SW 1271 (cell line): ENCODE results near the gene ZMAT2.
"Not testable (repeated sequence)": the region's sequence is repeated elsewhere in the genome, so short reads cannot be mapped to it uniquely, and the experiment has no call there.

ENCODE experiments used
- DNase-seq, 2 experiments: peaks; one replicate each; lab custom pipeline; 2025; lab: John Stamatoyannopoulos, UW

Gene ZMAT2

DNA sequence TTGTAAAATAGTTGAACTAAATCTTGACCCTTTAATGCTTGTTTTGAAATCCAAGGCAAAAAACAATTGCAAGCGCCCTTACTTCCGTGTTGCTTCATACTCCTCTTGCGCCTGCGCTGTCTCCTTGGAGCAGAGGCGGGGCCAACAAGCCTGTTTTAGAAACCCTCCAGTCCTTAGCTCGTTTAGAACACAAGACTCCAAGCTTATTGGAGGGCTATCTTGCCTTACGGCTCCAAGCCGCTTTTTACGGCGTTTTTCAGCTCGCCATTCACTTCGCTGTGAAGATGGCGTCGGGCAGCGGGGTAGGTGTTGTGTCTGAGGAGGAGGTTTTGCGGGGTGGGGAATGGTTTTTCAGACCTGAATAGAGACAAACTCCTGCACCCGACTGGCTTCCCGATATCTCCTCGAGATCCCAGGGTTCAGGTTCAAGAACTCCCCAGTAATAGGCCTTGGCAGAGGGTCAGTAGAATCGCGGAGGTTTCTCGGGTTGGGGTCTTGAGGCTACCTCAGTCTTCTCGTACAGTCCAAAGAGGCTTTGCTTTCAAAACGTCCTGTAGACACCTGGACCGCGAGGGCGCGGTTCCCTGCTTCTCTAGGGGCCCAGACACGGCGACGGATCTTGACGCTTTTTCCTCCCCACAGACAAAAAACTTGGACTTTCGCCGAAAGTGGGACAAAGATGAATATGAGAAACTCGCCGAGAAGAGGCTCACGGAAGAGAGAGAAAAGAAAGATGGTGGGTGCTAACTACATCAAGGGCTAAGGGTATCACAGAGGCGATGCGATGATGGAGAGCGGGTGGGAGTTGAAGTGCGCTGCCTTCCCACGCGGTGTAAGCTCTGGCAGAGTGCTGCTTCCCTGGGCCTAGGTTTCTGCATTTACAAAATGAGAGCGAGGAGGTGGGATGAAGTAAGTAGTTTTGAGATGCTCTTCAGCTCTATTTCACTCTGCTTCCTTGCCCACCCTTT, at the start of gene ZMAT2:
Gene ZMAT2, plus strand, starts transcription at position 271 of the 968 bp plus-strand sequence. Its CDS starts 14 bp downstream, at position 285.
- peak; percentile 99 for DNase-seq

DNA sequence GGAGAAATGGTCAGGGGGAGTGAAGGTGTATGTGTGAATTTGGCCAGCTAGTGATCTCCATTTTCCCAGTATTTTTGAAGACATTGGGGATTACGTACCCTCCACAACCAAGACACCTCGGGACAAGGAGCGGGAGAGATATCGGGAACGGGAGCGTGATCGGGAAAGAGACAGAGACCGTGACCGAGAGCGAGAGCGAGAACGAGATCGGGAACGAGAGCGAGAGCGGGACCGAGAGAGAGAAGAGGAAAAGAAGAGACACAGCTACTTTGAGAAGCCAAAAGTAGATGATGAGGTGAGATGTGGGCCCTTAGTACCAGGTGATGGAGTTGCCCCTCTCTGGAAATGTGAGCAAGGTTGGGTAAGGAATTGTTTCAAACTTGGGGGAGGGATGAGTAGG, 41.4 kb upstream of the ZMAT2 start:
- DNase-seq: no peak

- DNase-seq: not testable (repeated sequence)
Measured at GRCh38 chr5:140660371-140660770, 39.9 kb upstream of the ZMAT2 start.

- no peak for DNase-seq
Measured at GRCh38 chr5:140664030-140664358, 36.3 kb upstream of the ZMAT2 start.

GRCh38 chr5:140664359-140665119, 35.7 kb upstream of the ZMAT2 start, which contains the start of gene WDR55:
TSS of gene WDR55 (plus strand) at chr5:140664904. CDS start at chr5:140664913, 9 bp downstream.
- DNase-seq: peak; percentile 93 to 96

GRCh38 chr5:140671035-140671434, 29.2 kb upstream of the ZMAT2 start:
- not testable (repeated sequence) for DNase-seq

- no peak for DNase-seq
Measured at GRCh38 chr5:140671472-140672125, 28.6 kb upstream of the ZMAT2 start.

DNA sequence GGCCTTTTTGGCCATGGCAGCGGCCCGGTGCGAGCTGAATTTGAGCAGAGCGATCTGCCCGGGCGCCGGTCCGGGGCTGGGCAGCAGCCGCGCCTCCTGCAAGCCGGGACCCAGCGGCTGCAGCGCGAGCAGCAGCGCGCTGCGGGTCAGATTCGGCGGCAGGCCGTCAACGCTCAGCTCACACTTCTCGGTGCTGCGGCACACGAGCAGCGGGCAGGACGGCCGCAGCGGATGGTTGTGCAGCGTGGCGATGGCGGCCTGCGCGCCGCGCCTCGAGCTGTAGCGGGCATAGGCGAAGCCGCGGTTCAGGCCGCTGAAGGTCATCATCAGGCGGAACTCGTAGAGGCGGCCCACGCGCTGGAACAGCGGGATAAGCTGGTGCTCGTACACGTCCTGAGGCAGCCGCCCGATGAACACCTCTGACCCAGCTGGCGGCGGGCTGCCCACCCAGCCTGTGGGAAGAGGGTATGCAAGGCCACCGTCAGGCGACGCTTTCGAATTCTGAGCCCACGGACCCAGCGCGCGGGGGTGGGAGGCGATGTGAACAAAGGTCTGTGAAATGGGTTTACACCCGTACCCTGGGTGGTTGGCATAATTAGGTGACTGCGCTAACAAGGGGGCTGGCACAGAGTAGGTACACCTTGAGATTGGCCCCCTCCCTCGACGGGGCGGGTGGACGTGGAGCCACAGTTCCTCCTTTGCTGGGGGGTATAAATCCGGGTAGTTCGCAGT, 27.6 kb upstream of the ZMAT2 start:
- no peak for DNase-seq

DNA sequence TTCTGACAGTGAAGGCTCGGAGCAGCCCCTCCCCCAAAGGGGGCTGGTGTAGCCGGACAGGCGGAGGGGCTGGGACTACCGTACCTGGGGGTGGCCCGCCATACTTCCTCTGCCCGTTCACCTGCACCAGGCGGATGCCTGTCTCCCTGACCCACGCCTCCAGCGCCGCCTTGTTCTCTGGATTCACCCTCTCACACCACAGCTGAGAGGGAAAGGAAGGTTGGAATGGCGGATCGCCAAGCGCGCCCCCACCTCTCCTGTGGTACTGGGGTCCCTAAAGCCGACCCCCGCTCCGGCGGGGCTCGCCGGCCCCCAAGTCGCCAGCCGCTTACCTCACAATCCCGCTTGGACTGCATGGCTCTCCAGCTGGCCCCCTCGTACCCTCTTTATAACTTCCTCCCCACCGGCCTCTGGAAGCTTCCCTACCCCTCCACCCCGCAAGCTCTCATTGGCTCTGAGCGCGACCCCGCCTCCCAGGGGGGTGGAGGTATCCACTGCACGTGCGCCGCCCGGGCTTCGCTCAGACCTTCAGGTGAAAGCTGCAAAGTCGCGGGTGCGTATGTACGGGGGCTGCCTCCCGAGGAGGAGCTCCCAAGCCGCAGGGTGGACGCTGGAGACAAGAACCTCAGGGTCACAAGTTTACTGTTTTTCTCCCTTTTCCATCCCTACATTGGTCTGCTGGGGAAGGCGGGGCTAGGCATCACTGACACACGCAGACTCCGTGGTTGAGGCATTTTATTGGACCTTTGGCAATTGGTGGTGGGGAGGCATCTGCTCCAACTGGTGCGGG, 26.9 kb upstream of the ZMAT2 start, which contains the start of gene DND1:
Gene DND1, minus strand, starts transcription at position 390 of the 790 bp plus-strand sequence. Its CDS starts 34 bp downstream, at position 356.
- DNase-seq: no peak

DNA sequence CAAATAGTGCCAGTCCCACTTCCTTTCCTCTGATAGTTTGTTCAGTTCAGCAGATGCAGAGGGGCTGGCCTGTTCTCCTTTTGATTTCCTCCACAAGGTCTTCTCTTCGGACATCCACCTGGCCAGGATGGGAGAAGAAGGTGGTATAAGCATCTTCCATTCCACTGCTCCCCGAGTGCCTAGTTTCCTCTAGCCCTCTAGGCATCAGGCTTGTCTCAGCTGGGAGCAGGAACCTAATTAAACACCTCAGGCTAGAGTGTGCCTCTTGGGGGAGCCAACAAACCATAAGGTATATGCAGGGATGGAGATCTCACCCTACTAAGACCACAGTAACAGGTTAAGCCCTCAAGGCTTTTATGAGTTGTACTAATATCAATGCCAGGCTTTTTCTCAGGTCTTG, 26.0 kb upstream of the ZMAT2 start:
- no peak for DNase-seq

- DNase-seq: no peak
Measured at GRCh38 chr5:140674629-140675028, 25.6 kb upstream of the ZMAT2 start.

GRCh38 chr5:140677947-140678346, 22.3 kb upstream of the ZMAT2 start:
- DNase-seq: no peak

GRCh38 chr5:140678993-140679392, 21.3 kb upstream of the ZMAT2 start:
- no peak for DNase-seq

DNA sequence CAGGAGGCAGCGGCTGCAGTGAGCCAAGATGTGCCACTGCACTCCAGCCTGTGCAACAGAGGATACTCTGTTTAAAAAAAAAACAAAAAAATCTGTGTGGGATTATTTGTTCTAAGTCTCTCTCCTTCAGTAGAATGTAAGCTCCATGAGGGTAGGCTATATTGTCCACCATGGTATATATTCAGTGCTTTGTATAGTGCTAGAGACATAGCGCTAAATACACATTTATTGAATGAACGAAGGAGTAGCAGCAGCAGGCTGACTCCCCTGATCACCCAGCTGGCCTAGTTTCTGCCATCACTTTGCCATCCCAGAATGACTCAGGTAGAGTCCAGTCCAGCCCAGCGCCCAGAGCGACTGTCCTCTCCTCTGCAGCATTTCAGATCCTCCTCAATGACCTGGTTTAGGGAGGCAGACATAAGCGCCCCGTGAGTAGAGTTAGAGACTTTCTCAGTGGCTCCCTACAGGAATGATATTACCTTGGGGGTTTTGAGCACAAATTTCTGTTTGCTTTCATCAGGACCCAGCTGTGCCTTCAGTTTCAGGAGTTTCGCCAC, 9.8 kb upstream of the ZMAT2 start:
- DNase-seq: no peak

DNA sequence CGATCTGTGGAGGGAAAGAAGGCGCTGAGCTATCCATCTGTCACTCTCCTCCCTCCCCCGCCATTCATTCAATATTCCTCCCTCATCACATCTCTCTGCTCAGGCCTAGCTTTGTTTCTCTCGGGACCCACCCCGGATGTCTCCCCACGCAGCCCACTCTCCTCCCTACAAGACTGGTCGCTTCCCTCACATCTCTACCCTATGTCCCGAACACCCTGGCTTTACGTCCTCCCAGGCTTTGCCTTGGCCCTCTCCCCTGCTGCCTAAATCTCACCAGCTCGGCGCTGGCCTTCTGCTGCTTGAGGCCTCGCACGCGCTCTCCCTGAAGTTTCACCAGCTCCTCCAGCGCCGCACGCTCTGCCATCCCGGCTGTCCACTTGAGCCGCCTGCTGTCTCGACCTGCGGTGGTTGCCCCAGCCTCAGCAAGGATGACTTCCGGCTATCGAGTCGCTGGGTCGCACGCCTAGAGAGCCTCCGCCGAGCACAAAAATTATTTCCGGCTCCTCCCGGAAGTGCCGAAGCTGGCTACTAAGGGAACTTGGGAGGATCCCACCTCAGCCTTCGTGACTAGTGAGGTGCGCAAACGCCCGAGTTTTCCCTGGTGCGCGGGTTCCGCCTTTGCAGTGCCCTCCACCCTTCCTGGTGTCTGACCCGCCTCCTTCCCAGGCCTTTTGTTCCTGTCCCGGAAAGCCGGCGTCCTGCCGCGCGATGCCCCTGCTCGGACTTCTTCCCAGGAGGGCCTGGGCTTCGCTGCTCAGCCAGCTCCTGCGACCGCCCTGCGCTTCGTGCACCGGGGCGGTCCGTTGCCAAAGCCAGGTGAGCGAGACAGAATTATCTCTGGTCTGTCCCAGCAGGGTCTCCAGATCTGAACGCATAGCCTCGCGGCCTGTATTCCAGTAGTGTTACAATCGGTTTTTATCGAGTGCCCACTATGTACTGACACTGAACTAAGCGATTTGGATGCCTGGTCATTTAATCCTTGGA, 9.0 kb upstream of the ZMAT2 start, which contains the start of the genes HARS1 and HARS2:
Gene HARS1, minus strand, starts transcription at position 430 of the 984 bp plus-strand sequence. Its CDS starts 66 bp downstream, at position 364.
Gene HARS2, plus strand, starts transcription at position 515 of the 984 bp plus-strand sequence. Its CDS starts 194 bp downstream, at position 709.
- DNase-seq: peak; percentile 98

DNA sequence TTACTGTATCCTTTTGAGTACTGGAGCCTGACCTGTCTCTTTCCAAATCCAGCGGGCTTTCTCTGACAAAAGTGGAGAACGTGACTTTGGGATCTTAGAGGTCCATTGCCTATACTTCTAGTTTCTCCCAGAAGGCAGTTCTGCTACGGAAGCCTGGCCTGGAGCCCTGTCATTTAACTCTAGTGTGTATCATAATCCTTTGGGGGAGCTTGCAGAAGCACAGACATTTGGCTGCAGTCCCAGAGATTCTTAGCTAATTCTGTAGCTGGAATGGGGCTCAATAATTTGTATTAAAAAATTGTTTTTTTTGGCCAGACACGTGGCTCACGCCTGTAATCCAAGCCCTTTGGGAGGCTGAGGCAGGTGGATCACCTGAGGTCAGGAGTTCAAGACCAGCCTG, 6.0 kb upstream of the ZMAT2 start:
- no peak for DNase-seq

DNA sequence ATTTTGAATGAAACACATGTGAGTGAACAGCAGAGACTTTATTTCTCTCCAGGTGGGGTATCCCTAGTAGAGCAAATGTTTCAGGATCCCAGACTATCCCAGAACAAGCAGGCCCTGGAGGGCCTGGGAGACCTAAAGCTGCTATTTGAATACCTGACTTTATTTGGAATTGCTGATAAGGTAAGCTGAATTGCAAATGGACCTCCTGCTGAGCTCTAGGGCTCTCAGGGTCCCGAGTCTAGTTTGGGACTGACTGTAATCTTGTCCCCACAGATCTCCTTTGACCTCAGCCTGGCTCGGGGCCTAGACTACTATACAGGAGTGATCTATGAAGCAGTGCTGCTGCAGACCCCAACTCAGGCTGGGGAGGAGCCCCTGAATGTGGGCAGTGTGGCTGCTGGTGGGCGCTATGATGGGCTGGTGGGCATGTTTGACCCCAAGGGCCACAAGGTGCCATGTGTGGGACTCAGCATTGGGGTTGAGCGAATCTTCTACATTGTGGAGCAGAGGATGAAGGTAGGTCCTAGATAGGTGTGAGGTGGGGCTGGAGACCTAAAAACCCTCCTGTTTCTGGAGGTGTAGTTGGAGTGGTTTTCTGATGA, 3.3 kb upstream of the ZMAT2 start:
- no peak for DNase-seq

GRCh38 chr5:140707812-140708211, 7.6 kb downstream of the ZMAT2 start:
- DNase-seq: no peak
